Endothelial cell of umbilical vein (primary cell): Measurements from ENCODE around the gene CHST11. TPM values are rescaled to one million over a fixed set of nuclear protein-coding genes. Genes with fewer than 3 reads are reported as not detected.

Source experiments
- BruUV-seq: library from RNA; stranded (reverse); fragments of 400-500 nt; replicated peaks from 2 replicates; lab custom pipeline; 2021; lab: Mats Ljungman, UMichigan
- CTCF ChIA-PET: fragments of 300-600, 350-600 bp; sonication (Branson Sonifier 250); formaldehyde crosslinking; loops from one replicate; lab custom pipeline; 2021; ENCODE audit warnings: antibody characterized with exemption, inconsistent platforms; lab: Charles Lee
- POLR2A ChIA-PET: fragments of 300-600, 350-600 bp; sonication (Branson Sonifier 250); formaldehyde crosslinking; loops from one replicate; lab custom pipeline; 2021; ENCODE audit warnings: antibody characterized with exemption, inconsistent platforms; lab: Charles Lee
- DNase-seq: peaks from one replicate; pipeline ENCODE4 v3.0.0-alpha.2; 2011; ENCODE audit warnings: low read depth, low spot score
- FAIRE-seq: peaks from 2 replicates; lab custom pipeline; 2011; peaks lifted over from hg19 to GRCh38; lab: Jason Lieb, UNC
- H2AFZ ChIP-seq: 2 replicates; pipeline ENCODE4 v1.6.0; 2012; ENCODE audit warnings: low read depth, low read length, control low read depth, inconsistent platforms
- H3K27ac ChIP-seq: 2 replicates; pipeline ENCODE4 v1.5.1; 2011; ENCODE audit warnings: low read depth, mild to moderate bottlenecking, control low read depth, low read length, moderate library complexity; ENCODE audit not compliant: insufficient read depth
- H3K27me3 ChIP-seq, 2 experiments: 2 replicates each; pipeline versions ENCODE4 v1.6.0 to v1.6.1; 2011; ENCODE audit warnings: low read length in 2 of 2, mixed read lengths in 1 of 2; ENCODE audit not compliant: control insufficient read depth in 2 of 2, insufficient read depth in 2 of 2
- H3K36me3 ChIP-seq, 2 experiments: 2 replicates in 1 of 2; 3 replicates in 1 of 2; pipeline ENCODE4 v1.5.1; 2011; ENCODE audit warnings: low read length in 2 of 2, mild to moderate bottlenecking in 1 of 2, moderate library complexity in 1 of 2; ENCODE audit not compliant: control insufficient read depth in 2 of 2, insufficient read depth in 2 of 2; ENCODE audit errors: extremely low read depth in 1 of 2
- H3K4me1 ChIP-seq: 3 replicates; pipeline ENCODE4 v1.5.1; 2011; ENCODE audit warnings: mild to moderate bottlenecking, low read length; ENCODE audit not compliant: control insufficient read depth, insufficient read depth; ENCODE audit errors: extremely low read depth
- H3K4me2 ChIP-seq: 2 replicates; pipeline ENCODE4 v1.6.1; 2011; ENCODE audit warnings: low read length, control low read depth, mixed read lengths; ENCODE audit not compliant: insufficient read depth
- H3K4me3 ChIP-seq, 3 experiments: fragments of 200-600 bp in 1 of 3; sonication (generic), shearing (Covaris generic) in 1 of 3; replicated peaks in 1 of 3; 2 replicates each; pipeline ENCODE4 v1.5.1; 2011 to 2016; ENCODE audit warnings: control low read depth in 3 of 3, low read length in 3 of 3, mild to moderate bottlenecking in 2 of 3, inconsistent platforms in 1 of 3, low read depth in 1 of 3, moderate library complexity in 1 of 3; ENCODE audit not compliant: insufficient read depth in 1 of 3
- H3K79me2 ChIP-seq: 2 replicates; pipeline ENCODE4 v1.6.0; 2012; ENCODE audit warnings: low read length, inconsistent platforms; ENCODE audit not compliant: control insufficient read depth, insufficient read depth
- H3K9ac ChIP-seq: replicated peaks from 2 replicates; pipeline ENCODE3; 2011; ENCODE audit warnings: low read length, control low read depth; ENCODE audit not compliant: insufficient read depth; ENCODE audit errors: extremely low read depth
- H3K9me1 ChIP-seq: replicated peaks from 3 replicates; pipeline ENCODE4 v1.6.0; 2011; ENCODE audit warnings: mild to moderate bottlenecking, low read length; ENCODE audit not compliant: control insufficient read depth, insufficient read depth; ENCODE audit errors: extremely low read depth
- H3K9me3 ChIP-seq: replicated peaks from 2 replicates; pipeline ENCODE4 v1.5.1; 2012; ENCODE audit warnings: low read length, inconsistent platforms; ENCODE audit not compliant: control insufficient read depth, insufficient read depth
- H4K20me1 ChIP-seq: replicated peaks from 2 replicates; pipeline ENCODE3; 2011; ENCODE audit warnings: mild to moderate bottlenecking, low read length; ENCODE audit not compliant: control insufficient read depth, insufficient read depth; ENCODE audit errors: extremely low read depth
- EZH2 ChIP-seq: IDR thresholded peaks from 2 replicates; pipeline ENCODE4 v1.6.1; 2012; ENCODE audit warnings: borderline replicate concordance, low read depth, mild to moderate bottlenecking, moderate library complexity, low read length, inconsistent platforms; ENCODE audit not compliant: severe bottlenecking
- FOS ChIP-seq: IDR thresholded peaks from 2 replicates; pipeline ENCODE4 v1.6.1; 2011; ENCODE audit warnings: mild to moderate bottlenecking, low read length, moderate library complexity, borderline replicate concordance; ENCODE audit not compliant: insufficient read depth
- GATA2 ChIP-seq: IDR thresholded peaks from 2 replicates; pipeline ENCODE4 v1.7.0; 2011; ENCODE audit warnings: low read depth, mild to moderate bottlenecking, moderate library complexity, mixed read lengths, low read length; ENCODE audit not compliant: insufficient read length, insufficient read depth
- JUN ChIP-seq: IDR thresholded peaks from 2 replicates; pipeline ENCODE4 v1.6.1; 2011; ENCODE audit warnings: borderline replicate concordance, low read depth; ENCODE audit not compliant: insufficient read length, insufficient read depth
- MYC ChIP-seq: IDR thresholded peaks from one replicate; pipeline ENCODE4 v1.6.1; 2011; ENCODE audit warnings: mild to moderate bottlenecking, low read depth, low read length
- POLR2A ChIP-seq: IDR thresholded peaks from 2 replicates; pipeline ENCODE4 v1.6.1; 2012; ENCODE audit warnings: low read depth, mild to moderate bottlenecking, control low read depth, low read length
- POLR2AphosphoS5 ChIP-seq: IDR thresholded peaks from 2 replicates; pipeline ENCODE4 v1.6.1; 2012; ENCODE audit warnings: low read depth, mild to moderate bottlenecking, control low read depth, low read length, moderate library complexity; ENCODE audit not compliant: insufficient read depth
- dilution Hi-C: fragments of 300-500 bp; cut with MboI; formaldehyde crosslinking; loops from one replicate; pipeline ENCODE4 v1.15.0; 2019; ENCODE audit warnings: low sequenced_read_pairs; ENCODE audit not compliant: extremely low pct_ligation_motif_present
- intact Hi-C: fragments of 100-400 bp; cut with micrococcal nuclease; formaldehyde crosslinking; loops from one replicate; pipeline ENCODE4 v1.10.0; 2022
- polyA plus RNA-seq, 4 experiments: library from polyadenylated mRNA; depleted of rRNA in 3 of 4; stranded (reverse) in 3 of 4; unstranded in 1 of 4; fragments of >200 nt; gene quantifications; 2 replicates each; pipeline versions ENCODE4 v1.2.1 to v1.2.3, GENCODE V29; 2011 to 2012; ENCODE audit warnings: missing spikeins in 1 of 4
- total RNA-seq: library from RNA; stranded (reverse); gene quantifications from 2 replicates; pipeline ENCODE4 v1.2.3, GENCODE V29; 2021
- TF ChIP-seq, protein P1 (sequence below): IDR thresholded peaks from 2 replicates; pipeline ENCODE4 v1.6.1; 2011; ENCODE audit not compliant: insufficient read depth, insufficient read length
- TF ChIP-seq, protein P2 (sequence below), 2 donors: IDR thresholded peaks; 1 replicate in 1 of 2; 2 replicates in 1 of 2; pipeline ENCODE4 v1.5.1; 2011; ENCODE audit warnings: low read length in 2 of 2, mild to moderate bottlenecking in 2 of 2, moderate library complexity in 2 of 2, control low read depth in 1 of 2, inconsistent platforms in 1 of 2, low read depth in 1 of 2; ENCODE audit not compliant: insufficient read depth in 1 of 2; ENCODE audit errors: extremely low read depth in 1 of 2

The CHST11 gene
- total and polyA plus RNA-seq, 2 donors (not counting 3 experiments of a cell fraction or from before 2014, with no cell fraction given), result 19.7 to 20.9 TPM

DNA sequence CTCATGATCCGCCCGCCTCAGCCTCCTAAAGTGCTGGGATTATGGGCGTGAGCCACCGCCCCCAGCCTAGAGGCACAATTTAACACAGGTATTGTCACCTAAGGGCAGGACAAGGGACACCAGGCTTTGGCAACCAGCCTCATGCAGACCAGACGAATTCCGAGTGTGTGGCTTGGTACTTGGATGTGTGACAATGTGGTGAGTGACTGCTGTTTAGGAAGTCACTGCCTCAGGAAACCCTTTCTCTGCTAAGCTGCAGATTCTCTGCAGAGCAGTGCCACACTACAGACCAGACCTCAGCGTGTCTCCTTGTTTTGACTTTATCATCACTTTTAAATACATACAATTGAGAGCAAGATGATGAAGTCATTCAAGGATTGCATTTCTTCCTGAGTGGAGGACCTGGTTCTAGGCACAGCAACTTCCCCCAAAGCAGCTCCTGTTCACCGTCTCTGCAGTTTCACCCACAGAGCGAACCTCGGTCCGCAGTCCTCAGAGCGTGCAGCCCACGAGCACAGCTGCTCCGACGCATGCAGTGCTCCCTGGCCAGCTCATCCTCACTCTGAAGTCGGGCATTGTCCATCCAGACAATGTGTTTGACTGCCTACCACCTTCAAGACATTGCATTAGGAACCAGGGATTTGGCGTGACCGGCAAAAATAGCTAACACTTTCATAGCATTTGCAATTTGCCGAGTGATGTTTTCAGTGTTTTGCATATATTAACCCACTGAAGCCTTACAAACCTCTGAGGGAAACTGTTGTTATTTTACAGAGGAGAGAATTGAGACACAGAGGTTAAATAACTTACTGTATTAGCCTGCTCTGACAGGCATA lies 235.2 kb downstream of the CHST11 start:
- ChIA-PET POLR2A (no interaction called here), CTCF (interaction anchor here (1.3 kb wide), 1 partner anchor 11 kb away, joined by 3 read pairs; no protein-coding TSS in a partner anchor)
- no peaks in the 10 kb centered on the region for H4K20me1 ChIP-seq
- H3K27ac ChIP-seq, result no peak overlapping the region
- no peak overlapping the region for H3K4me3 ChIP-seq
- no peak for FAIRE-seq
- no peak overlapping the region for H3K4me2 ChIP-seq
- dilution Hi-C loops (no loop called here), intact Hi-C loops (no loop called here)
- H3K27me3 ChIP-seq, result no peaks in the 10 kb centered on the region
- H2AFZ ChIP-seq, result no peak overlapping the region
- peaks cover 1% of the 10 kb centered on the region for H3K79me2 ChIP-seq
- no peaks in the 10 kb centered on the region for H3K9me1 ChIP-seq
- peaks cover 10% of the 10 kb centered on the region for H3K4me1 ChIP-seq
- no TSS peak for BruUV-seq
- H3K9me3 ChIP-seq, result no peaks in the 10 kb centered on the region
- DNase-seq, result no peak
- TF ChIP-seq GATA2, result no peak
- TF ChIP-seq MYC, result no peak
- no peak for TF ChIP-seq POLR2AphosphoS5
- TF ChIP-seq, protein P1, sequence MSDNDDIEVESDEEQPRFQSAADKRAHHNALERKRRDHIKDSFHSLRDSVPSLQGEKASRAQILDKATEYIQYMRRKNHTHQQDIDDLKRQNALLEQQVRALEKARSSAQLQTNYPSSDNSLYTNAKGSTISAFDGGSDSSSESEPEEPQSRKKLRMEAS, result no peak
- TF ChIP-seq, protein P2, sequence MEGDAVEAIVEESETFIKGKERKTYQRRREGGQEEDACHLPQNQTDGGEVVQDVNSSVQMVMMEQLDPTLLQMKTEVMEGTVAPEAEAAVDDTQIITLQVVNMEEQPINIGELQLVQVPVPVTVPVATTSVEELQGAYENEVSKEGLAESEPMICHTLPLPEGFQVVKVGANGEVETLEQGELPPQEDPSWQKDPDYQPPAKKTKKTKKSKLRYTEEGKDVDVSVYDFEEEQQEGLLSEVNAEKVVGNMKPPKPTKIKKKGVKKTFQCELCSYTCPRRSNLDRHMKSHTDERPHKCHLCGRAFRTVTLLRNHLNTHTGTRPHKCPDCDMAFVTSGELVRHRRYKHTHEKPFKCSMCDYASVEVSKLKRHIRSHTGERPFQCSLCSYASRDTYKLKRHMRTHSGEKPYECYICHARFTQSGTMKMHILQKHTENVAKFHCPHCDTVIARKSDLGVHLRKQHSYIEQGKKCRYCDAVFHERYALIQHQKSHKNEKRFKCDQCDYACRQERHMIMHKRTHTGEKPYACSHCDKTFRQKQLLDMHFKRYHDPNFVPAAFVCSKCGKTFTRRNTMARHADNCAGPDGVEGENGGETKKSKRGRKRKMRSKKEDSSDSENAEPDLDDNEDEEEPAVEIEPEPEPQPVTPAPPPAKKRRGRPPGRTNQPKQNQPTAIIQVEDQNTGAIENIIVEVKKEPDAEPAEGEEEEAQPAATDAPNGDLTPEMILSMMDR (IDR thresholded peaks at IDR 0.05; ENCODE audit: extremely low read depth in 1 of 2, insufficient read depth in 1 of 2, low read depth in 1 of 2, low read length in 2 of 2), result no peak
- no peak for TF ChIP-seq JUN
- TF ChIP-seq FOS, result no peak
- TF ChIP-seq EZH2, result no peak
- no peak for TF ChIP-seq POLR2A
- H3K36me3 ChIP-seq, result no peaks in the 10 kb centered on the region
- H3K9ac ChIP-seq, result no peak overlapping the region
